Measurements from ENCODE around the gene ZC3H11A.

ZC3H11A gene

DNA sequence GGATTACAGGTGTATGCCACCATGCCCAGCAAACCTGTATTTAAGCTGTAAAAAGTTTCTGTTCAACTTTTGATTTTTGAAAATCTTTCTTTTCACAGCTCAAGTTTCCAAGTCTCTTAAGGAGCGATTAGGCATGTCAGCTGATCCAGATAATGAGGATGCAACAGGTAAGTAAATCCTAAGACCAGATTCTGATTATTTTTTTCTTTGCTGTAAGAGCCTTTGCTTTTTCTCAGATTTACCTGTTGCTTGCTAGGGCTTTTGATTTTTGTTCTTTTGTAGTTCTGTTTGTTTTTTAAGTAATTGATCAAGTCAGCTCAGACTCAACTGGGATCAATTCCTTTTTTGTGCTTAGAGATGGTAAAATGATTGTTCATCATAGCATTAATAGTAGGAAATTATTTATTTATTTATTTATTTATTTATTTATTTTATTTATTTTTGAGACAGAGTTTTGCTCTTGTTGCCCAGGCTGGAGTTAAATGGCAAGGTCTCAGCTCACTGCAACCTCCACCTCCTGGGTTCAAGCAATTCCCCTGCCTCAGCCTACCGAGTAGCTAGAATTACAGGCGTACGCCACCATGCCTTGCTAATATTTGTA, 44.9 kb downstream of the ZC3H11A start:
- no peak for DNase-seq (ENCODE audit: low read depth in 2 of 2)

DNA sequence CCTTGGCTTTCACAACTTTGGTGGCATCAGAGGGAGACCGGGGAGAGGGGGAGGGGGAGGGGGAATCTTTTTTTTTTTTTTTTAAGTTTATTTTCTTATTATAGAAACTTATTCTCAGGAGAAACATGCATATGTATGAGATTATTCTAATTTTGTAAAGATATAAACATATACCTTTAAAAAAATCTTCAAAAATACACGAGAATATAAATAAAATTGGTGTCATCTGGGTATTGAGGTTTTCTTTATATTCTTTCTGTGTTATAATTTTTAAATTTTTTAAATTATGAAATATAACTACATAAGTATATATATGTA, 47.1 kb downstream of the ZC3H11A start:
- no peak for DNase-seq (ENCODE audit: low read depth in 2 of 2)

DNA sequence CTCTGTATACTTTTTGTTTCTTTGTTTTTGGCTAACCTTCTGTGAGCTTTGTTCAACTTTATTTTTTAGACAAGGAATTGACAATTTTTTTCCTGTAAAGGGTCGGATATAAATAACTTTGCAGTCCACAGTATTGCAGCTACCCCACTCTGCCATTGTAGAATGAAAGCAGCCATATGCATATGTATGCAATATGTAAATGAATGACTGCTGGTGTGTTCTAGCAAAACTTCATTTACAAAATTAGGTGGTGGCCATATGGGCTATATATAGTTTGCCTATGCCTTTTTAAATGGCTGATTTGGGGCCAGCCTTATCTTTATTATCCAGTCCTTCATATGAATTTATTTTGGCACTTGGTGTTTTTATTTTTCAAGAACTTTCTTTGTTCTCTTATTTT, 48.0 kb downstream of the ZC3H11A start:
- no peak for DNase-seq (ENCODE audit: low read depth in 2 of 2)

All from fibroblast of skin of left biceps (primary cell).